PC-3 (cell line): ENCODE results near the gene PHKB. TPM values are rescaled to one million over a fixed set of nuclear protein-coding genes. Genes with fewer than 3 reads are reported as not detected.

Experiments used
- ATAC-seq: fragments of 200-7000 bp; cut with Tn5 transposase; 2 replicates; pipeline ENCODE4 v1.9.1; 2020; ENCODE audit warnings: mild to moderate bottlenecking, moderate library complexity
- BruUV-seq: library from RNA; stranded (reverse); fragments of 400-500 nt; replicated peaks from 2 replicates; lab custom pipeline; 2021; lab: Mats Ljungman, UMichigan
- CTCF ChIA-PET: fragments of 300-600 bp; sonication (Branson Sonifier 250); formaldehyde crosslinking; loops from one replicate; lab custom pipeline; 2022; ENCODE audit warnings: antibody characterized with exemption; lab: Charles Lee
- POLR2A ChIA-PET: fragments of 300-600 bp; sonication (Branson Sonifier 250); formaldehyde crosslinking; loops from one replicate; lab custom pipeline; 2022; ENCODE audit warnings: antibody characterized with exemption; ENCODE audit not compliant: unreplicated experiment; lab: Charles Lee
- DNase-seq: peaks from one replicate; pipeline ENCODE4 v3.0.0-alpha.2; 2015
- H2AFZ ChIP-seq: fragments of 300-600 bp; sonication (generic); 2 replicates; pipeline ENCODE4 v1.6.0; 2016; ENCODE audit warnings: antibody characterized with exemption, low read length
- H3F3A ChIP-seq: fragments of 300-600 bp; sonication (generic); one replicate; pipeline ENCODE4 v1.6.0; 2017; ENCODE audit warnings: antibody characterized with exemption, low read length, control low read depth, mild to moderate bottlenecking; ENCODE audit not compliant: unreplicated experiment
- H3K27ac ChIP-seq: fragments of 300-600 bp; sonication (generic); 2 replicates; pipeline ENCODE4 v1.5.1; 2016; ENCODE audit warnings: mild to moderate bottlenecking, low read length
- H3K27me3 ChIP-seq: fragments of 300-600 bp; sonication (generic); 2 replicates; pipeline ENCODE4 v1.6.1; 2016; ENCODE audit warnings: low read length, mixed read lengths
- H3K36me3 ChIP-seq: fragments of 300-600 bp; sonication (generic); 2 replicates; pipeline ENCODE4 v1.6.1; 2016; ENCODE audit warnings: low read depth, mixed run types, low read length, mixed read lengths
- H3K4me1 ChIP-seq: fragments of 300-600 bp; sonication (generic); 2 replicates; pipeline ENCODE4 v1.5.1; 2016; ENCODE audit warnings: low read length; ENCODE audit not compliant: insufficient read depth
- H3K4me2 ChIP-seq: fragments of 300-600 bp; sonication (generic); 2 replicates; pipeline ENCODE4 v1.6.0; 2016; ENCODE audit warnings: low read length
- H3K4me3 ChIP-seq: fragments of 300-600 bp; sonication (generic); 2 replicates; pipeline ENCODE4 v1.5.1; 2016; ENCODE audit warnings: mild to moderate bottlenecking, low read length, mixed read lengths
- H3K79me2 ChIP-seq: fragments of 300-600 bp; sonication (generic); 2 replicates; pipeline ENCODE4 v1.6.1; 2017; ENCODE audit warnings: low read length, mixed read lengths
- H3K9ac ChIP-seq: fragments of 300-600 bp; sonication (generic); 2 replicates; pipeline ENCODE4 v1.6.0; 2016; ENCODE audit warnings: mild to moderate bottlenecking, low read length
- H3K9me2 ChIP-seq: fragments of 300-600 bp; sonication (generic); replicated peaks from 2 replicates; pipeline ENCODE4 v1.6.1; 2016; ENCODE audit warnings: mixed run types, low read length, mixed read lengths
- H3K9me3 ChIP-seq: fragments of 300-600 bp; sonication (generic); 2 replicates; pipeline ENCODE4 v1.6.1; 2016; ENCODE audit warnings: low read length, mixed read lengths
- H4K20me1 ChIP-seq: fragments of 300-600 bp; sonication (generic); 2 replicates; pipeline ENCODE4 v1.6.1; 2016; ENCODE audit warnings: low read length, mixed read lengths
- EZH2 ChIP-seq: fragments of 300-600 bp; sonication (generic); IDR thresholded peaks from one replicate; pipeline ENCODE4 v1.6.1; 2017; ENCODE audit warnings: antibody characterized with exemption, mild to moderate bottlenecking, low read length; ENCODE audit not compliant: unreplicated experiment
- EZH2phosphoT487 ChIP-seq: fragments of 300-600 bp; sonication (generic); IDR thresholded peaks from 2 replicates; pipeline ENCODE4 v1.6.1; 2018; ENCODE audit warnings: mild to moderate bottlenecking, antibody characterized with exemption, low read length, borderline replicate concordance
- intact Hi-C: fragments of 100-400 bp; cut with micrococcal nuclease; formaldehyde crosslinking; loops from 2 replicates; pipeline ENCODE4 v1.9.0; 2023
- total RNA-seq: library from RNA; depleted of rRNA; stranded (reverse); fragments of >200 nt; gene quantifications from 2 replicates; pipeline ENCODE4 v1.2.3, GENCODE V29; 2014
- TF ChIP-seq, protein P1 (sequence below): fragments of 300-600 bp; sonication (generic); conservative IDR thresholded peaks from 2 replicates; pipeline ENCODE4 v1.5.1; 2017; ENCODE audit warnings: antibody characterized with exemption, low read depth, mild to moderate bottlenecking, low read length

Gene PHKB
- total RNA-seq, 1 experiment from 2014 or later = 31.8 TPM

DNA sequence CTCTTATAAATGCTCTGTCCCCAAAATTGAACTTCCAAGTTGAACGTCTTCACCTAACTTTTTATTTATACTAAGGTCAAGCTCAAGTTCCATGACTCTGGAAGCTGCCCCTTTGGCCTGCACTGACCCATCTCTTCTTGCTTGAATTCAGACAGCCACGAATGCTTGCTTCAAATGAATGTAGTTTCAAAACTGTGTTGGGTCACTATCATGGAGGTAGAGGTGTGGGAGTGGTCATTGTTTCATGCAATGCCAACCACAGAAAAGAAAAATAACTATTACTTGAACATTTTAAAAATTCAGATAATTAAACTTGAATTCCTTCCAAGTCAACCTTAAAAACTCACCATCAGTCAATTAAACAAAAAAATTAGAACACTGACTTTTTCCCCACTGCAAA is 2.8 kb upstream of the PHKB start:
- no peaks in the 10 kb centered on the region for H3F3A ChIP-seq
- ATAC-seq = no peak
- POLR2A ChIA-PET = no interaction called here
- no peak for DNase-seq
- peaks cover 19% of the 10 kb centered on the region for H3K4me1 ChIP-seq
- intact Hi-C loops = no loop called here
- no peaks in the 10 kb centered on the region; the same call in 1 of the 2 replicates for H3K36me3 ChIP-seq
- no peak overlapping the region for H3K9ac ChIP-seq
- H3K9me2 ChIP-seq = no peaks in the 10 kb centered on the region
- no TSS peak for BruUV-seq
- no peaks in the 10 kb centered on the region for H4K20me1 ChIP-seq
- no peak overlapping the region for H3K27ac ChIP-seq
- H3K27me3 ChIP-seq = no peaks in the 10 kb centered on the region
- no peaks in the 10 kb centered on the region for H3K9me3 ChIP-seq
- no peak overlapping the region for H3K4me3 ChIP-seq
- no peak for TF ChIP-seq EZH2phosphoT487
- TF ChIP-seq, protein P1, sequence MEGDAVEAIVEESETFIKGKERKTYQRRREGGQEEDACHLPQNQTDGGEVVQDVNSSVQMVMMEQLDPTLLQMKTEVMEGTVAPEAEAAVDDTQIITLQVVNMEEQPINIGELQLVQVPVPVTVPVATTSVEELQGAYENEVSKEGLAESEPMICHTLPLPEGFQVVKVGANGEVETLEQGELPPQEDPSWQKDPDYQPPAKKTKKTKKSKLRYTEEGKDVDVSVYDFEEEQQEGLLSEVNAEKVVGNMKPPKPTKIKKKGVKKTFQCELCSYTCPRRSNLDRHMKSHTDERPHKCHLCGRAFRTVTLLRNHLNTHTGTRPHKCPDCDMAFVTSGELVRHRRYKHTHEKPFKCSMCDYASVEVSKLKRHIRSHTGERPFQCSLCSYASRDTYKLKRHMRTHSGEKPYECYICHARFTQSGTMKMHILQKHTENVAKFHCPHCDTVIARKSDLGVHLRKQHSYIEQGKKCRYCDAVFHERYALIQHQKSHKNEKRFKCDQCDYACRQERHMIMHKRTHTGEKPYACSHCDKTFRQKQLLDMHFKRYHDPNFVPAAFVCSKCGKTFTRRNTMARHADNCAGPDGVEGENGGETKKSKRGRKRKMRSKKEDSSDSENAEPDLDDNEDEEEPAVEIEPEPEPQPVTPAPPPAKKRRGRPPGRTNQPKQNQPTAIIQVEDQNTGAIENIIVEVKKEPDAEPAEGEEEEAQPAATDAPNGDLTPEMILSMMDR = no peak
- no peak for TF ChIP-seq EZH2
- CTCF ChIA-PET = no interaction called here
- H3K4me2 ChIP-seq = no peak overlapping the region
- H2AFZ ChIP-seq = no peak overlapping the region
- peaks cover 28% of the 10 kb centered on the region for H3K79me2 ChIP-seq

DNA sequence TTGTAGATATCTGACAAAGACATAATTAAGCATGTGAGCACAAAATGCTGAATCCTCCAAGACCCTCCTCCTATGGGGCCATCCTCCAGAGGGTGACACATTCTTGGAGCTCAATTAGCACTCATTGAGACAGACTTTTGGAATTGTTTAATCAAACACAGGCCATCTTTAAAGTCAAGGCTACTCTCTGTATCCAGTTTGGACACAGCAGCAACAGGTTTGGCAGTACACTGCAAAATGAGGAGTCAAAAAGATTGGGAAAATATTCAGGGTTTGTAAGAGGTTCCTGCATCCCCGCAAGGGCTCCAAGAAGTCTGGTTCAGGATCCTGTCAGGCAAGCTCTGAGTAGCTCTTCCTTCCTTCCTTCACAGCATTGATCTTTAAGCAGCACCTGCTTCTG is 1.5 kb upstream of the PHKB start:
- H3K79me2 ChIP-seq = peaks cover 41% of the 10 kb centered on the region
- H3F3A ChIP-seq = no peaks in the 10 kb centered on the region
- H3K9me2 ChIP-seq = no peaks in the 10 kb centered on the region
- H3K36me3 ChIP-seq = no peaks in the 10 kb centered on the region
- TF ChIP-seq EZH2phosphoT487 = no peak
- TF ChIP-seq EZH2 = no peak
- TF ChIP-seq, protein P1 = no peak
- no peaks in the 10 kb centered on the region for H3K27me3 ChIP-seq
- H3K9me3 ChIP-seq = no peaks in the 10 kb centered on the region
- peak overlapping the region; percentile 91 for H3K4me3 ChIP-seq
- peak overlapping the region; percentile 92 for H3K4me2 ChIP-seq
- POLR2A ChIA-PET = no interaction called here
- no TSS peak for BruUV-seq
- intact Hi-C loops = loop anchor here (5.0 to 10.0 kb wide), 2 partner anchors 205 to 317 kb away; partner anchors contain the start of gene NETO2
- no peak for DNase-seq
- CTCF ChIA-PET = interaction anchor here (0.6 kb wide), 1 partner anchor 382 kb away, joined by 4 read pairs; no protein-coding TSS in a partner anchor
- peaks cover 21% of the 10 kb centered on the region for H3K4me1 ChIP-seq
- H2AFZ ChIP-seq = no peak overlapping the region
- no peak overlapping the region for H3K9ac ChIP-seq
- no peak for ATAC-seq
- H4K20me1 ChIP-seq = no peaks in the 10 kb centered on the region
- H3K27ac ChIP-seq = no peak overlapping the region

DNA sequence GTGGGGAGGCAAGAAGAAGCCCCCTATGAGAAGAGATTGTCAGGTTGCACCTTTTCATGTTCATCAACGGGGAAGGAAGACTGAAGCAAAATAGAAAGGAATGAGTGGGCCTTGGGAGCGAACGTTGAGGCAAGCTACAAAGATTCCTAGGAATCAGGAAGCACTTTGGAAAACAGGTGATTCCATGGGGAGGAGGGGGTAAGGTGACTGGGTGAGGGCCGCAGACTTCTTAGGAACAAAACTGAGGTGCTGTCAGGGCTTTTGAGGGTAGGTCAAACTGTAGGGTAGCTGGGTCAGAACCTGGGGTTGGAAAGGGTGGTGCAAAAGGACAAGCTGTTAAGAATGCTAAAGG is 796 bp upstream of the PHKB start:
- ChIA-PET CTCF (interaction anchor here (0.6 kb wide), 1 partner anchor 382 kb away, joined by 4 read pairs; no protein-coding TSS in a partner anchor), POLR2A (no interaction called here)
- Histone ChIP-seq H3K4me2 (peak overlapping the region; percentile 92), H3K27me3 (no peaks in the 10 kb centered on the region), H3K36me3 (no peaks in the 10 kb centered on the region), H3K9me3 (no peaks in the 10 kb centered on the region), H3K9me2 (no peaks in the 10 kb centered on the region), H3K4me3 (peak overlapping the region; percentile 91), H3K4me1 (peaks cover 21% of the 10 kb centered on the region), H3F3A (no peaks in the 10 kb centered on the region), H3K79me2 (peaks cover 44% of the 10 kb centered on the region), H4K20me1 (no peaks in the 10 kb centered on the region), H3K27ac (peak overlapping the region; percentile 94), H2AFZ (peak overlapping the region; percentile 82), H3K9ac (peak overlapping the region; percentile 87)
- peak; percentile 1 for DNase-seq
- intact Hi-C loops = loop anchor here (5.0 to 10.0 kb wide), 2 partner anchors 204 to 318 kb away; partner anchors contain the start of gene NETO2
- BruUV-seq = no TSS peak
- TF ChIP-seq, protein P1 = no peak
- TF ChIP-seq EZH2 (no peak), EZH2phosphoT487 (no peak)
- peak; percentile 4; the same call in 1 of the 2 replicates for ATAC-seq
